BE2C (cell line): ENCODE measurements around the gene NLN.

Experiments used
- DNase-seq: peaks from one replicate; pipeline ENCODE4 v3.0.0-alpha.2; 2020
- H3K27me3 ChIP-seq: fragments of 250-450 bp; sonication (Bioruptor Pico); 2 replicates; pipeline ENCODE4 v1.5.1; 2020; ENCODE audit warnings: mild to moderate bottlenecking
- H3K36me3 ChIP-seq: fragments of 250-450 bp; sonication (Bioruptor Pico); 2 replicates; pipeline ENCODE4 v1.5.1; 2020; ENCODE audit warnings: mild to moderate bottlenecking
- H3K4me1 ChIP-seq: fragments of 250-450 bp; sonication (Bioruptor Pico); 2 replicates; pipeline ENCODE4 v1.5.1; 2020
- H3K4me3 ChIP-seq: 2 replicates; pipeline ENCODE4 v1.5.1; 2011; ENCODE audit warnings: low read depth, low read length
- H3K9me3 ChIP-seq: fragments of 250-450 bp; sonication (Bioruptor Pico); 2 replicates; pipeline ENCODE4 v1.5.1; 2020
- TF ChIP-seq, protein P1 (sequence below): IDR thresholded peaks from 2 replicates; pipeline ENCODE4 v1.5.1; 2012; ENCODE audit warnings: mild to moderate bottlenecking, low read depth, low read length

The NLN gene

DNA sequence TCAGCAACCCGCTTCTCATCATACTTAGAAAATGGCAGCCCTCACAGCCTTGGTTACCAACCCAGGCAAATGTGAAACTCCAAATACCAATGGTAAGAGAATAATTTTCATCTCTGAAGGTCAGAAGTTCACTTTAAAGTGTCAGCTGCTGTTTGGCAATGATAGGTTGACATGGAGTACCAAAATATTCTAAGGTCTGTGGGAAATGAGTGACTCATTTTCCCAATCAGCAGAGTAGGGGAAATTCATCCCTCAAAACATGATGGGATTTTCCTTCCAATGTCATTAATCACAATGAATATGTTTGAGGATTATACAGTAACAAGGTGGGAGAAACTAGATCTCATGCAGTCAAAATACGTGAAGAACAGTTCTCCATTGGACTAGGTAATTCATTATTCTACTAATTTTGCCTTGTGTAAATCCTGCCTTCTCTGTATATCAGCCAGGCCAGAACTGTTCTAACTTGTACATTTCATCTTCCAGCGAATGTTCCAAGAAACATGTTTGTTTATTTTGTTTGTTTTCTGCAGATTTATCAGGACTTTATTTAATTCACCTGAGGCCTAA, 151.3 kb downstream of the NLN start:
- Histone ChIP-seq H3K4me3 (no peak overlapping the region), H3K9me3 (no peaks in the 10 kb centered on the region; the same call in 1 of the 2 replicates), H3K36me3 (no peaks in the 10 kb centered on the region), H3K27me3 (no peaks in the 10 kb centered on the region), H3K4me1 (no peaks in the 10 kb centered on the region)
- TF ChIP-seq, protein P1, sequence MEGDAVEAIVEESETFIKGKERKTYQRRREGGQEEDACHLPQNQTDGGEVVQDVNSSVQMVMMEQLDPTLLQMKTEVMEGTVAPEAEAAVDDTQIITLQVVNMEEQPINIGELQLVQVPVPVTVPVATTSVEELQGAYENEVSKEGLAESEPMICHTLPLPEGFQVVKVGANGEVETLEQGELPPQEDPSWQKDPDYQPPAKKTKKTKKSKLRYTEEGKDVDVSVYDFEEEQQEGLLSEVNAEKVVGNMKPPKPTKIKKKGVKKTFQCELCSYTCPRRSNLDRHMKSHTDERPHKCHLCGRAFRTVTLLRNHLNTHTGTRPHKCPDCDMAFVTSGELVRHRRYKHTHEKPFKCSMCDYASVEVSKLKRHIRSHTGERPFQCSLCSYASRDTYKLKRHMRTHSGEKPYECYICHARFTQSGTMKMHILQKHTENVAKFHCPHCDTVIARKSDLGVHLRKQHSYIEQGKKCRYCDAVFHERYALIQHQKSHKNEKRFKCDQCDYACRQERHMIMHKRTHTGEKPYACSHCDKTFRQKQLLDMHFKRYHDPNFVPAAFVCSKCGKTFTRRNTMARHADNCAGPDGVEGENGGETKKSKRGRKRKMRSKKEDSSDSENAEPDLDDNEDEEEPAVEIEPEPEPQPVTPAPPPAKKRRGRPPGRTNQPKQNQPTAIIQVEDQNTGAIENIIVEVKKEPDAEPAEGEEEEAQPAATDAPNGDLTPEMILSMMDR = no peak
- no peak for DNase-seq

DNA sequence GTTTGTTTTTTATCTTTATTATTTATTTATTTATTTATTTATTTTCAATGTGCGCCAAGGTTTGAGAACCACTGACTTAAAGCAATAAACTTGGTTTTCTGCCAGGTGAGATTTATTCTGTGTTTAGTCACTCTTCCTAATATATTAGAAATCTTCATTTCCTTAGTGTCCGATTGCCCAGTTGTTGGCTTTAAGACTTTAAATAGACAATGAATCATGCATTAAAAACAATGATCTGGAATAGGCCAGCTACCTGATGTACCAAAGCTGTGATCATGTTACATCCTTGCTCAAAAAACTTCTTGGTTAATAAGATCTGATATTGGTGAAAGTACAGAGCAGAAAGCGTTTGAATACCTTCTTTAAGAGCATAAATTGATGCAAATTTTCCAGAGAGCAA, 152.2 kb downstream of the NLN start:
- Histone ChIP-seq H3K36me3 (no peaks in the 10 kb centered on the region), H3K9me3 (no peaks in the 10 kb centered on the region; the same call in 1 of the 2 replicates), H3K27me3 (no peaks in the 10 kb centered on the region), H3K4me3 (no peak overlapping the region), H3K4me1 (no peaks in the 10 kb centered on the region)
- TF ChIP-seq, protein P1 = no peak
- DNase-seq = no peak

DNA sequence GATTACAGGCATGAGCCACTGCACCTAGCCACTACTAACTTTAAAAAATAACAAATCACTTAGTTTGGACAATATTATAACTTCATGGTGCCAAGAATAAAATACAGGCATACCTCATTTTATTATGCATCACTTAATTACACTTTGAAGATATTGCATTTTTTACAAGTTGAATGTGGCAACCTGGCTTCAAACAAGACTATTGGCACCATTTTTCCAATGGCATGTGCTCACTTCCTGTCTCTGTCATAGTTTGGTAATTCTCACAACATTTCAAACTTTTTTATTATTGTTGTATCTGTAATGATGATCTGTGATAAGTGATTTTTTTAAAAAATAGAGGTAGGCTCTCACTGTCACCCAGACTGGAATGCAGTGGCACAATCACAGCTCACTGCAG, 154.5 kb downstream of the NLN start:
- TF ChIP-seq, protein P1 = no peak
- Histone ChIP-seq H3K4me3 (no peak overlapping the region), H3K9me3 (no peaks in the 10 kb centered on the region; the same call in 1 of the 2 replicates), H3K4me1 (peaks cover 4% of the 10 kb centered on the region; the same call in 1 of the 2 replicates), H3K36me3 (no peaks in the 10 kb centered on the region), H3K27me3 (no peaks in the 10 kb centered on the region)
- no peak for DNase-seq

DNA sequence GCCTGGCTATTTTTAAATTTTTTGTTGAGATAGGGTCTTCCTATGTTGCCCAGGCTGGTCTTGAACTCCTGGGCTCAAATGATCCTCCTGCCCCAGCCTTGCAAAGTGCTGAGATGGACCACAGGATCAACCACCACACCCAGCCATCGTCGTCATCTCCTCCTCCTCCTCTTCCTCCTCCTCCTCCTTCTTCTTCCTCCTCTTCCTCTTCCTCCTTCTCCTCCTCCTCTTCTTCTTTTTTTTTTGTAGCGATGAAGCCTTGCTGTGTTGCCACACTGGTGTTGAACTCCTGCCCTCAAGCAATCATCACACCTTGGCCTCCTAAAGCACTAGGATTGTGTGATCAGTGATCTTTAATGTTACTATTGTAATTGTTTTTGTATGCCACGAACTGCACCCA, 155.0 kb downstream of the NLN start:
- no peaks in the 10 kb centered on the region; the same call in 1 of the 2 replicates for H3K9me3 ChIP-seq
- H3K27me3 ChIP-seq = no peaks in the 10 kb centered on the region
- peaks cover 4% of the 10 kb centered on the region; the same call in 1 of the 2 replicates for H3K4me1 ChIP-seq
- no peak overlapping the region for H3K4me3 ChIP-seq
- H3K36me3 ChIP-seq = no peaks in the 10 kb centered on the region
- DNase-seq = no peak
- TF ChIP-seq, protein P1 = no peak
